Natural killer cell (primary cell): ENCODE data around the gene RYR2. TPM values are rescaled to one million over a fixed set of nuclear protein-coding genes. Genes with fewer than 3 reads are reported as not detected.

ENCODE experiments used
- ATAC-seq, 3 donors: fragments of 150-1000 bp in 2 of 3; fragments of 200-7000 bp in 1 of 3; cut with Tn5 transposase; 1 replicate in 1 of 3; 2 replicates in 2 of 3; pipeline ENCODE4 v1.10.0; 2021; ENCODE audit warnings: mild to moderate bottlenecking in 2 of 3, moderate library complexity in 2 of 3
- DNase-seq, 2 donors: peaks; one replicate each; pipeline versions ENCODE4 v3.0.0 to v3.0.0-alpha.2; 2013 to 2021; ENCODE audit warnings: mixed read lengths in 1 of 2
- H3K27ac ChIP-seq: one replicate; pipeline ENCODE4 v1.5.1; 2013; ENCODE audit warnings: mild to moderate bottlenecking, low read length
- H3K27me3 ChIP-seq: one replicate; pipeline ENCODE4 v1.6.1; 2013; ENCODE audit warnings: low read length; ENCODE audit not compliant: control insufficient read depth, insufficient read depth
- H3K36me3 ChIP-seq: one replicate; pipeline ENCODE4 v1.6.1; 2013; ENCODE audit warnings: low read length; ENCODE audit not compliant: control insufficient read depth, insufficient read depth
- H3K4me1 ChIP-seq: one replicate; pipeline ENCODE4 v1.6.1; 2013; ENCODE audit warnings: low read length; ENCODE audit not compliant: control insufficient read depth, insufficient read depth
- H3K4me3 ChIP-seq: one replicate; pipeline ENCODE4 v1.5.1; 2013; ENCODE audit warnings: low read length
- H3K9me3 ChIP-seq: one replicate; pipeline ENCODE4 v1.6.1; 2013; ENCODE audit warnings: low read length; ENCODE audit not compliant: control insufficient read depth, insufficient read depth
- H3K27ac Mint-ChIP-seq, 2 donors: one replicate each; pipeline ENCODE4 v1.8.0; 2022; ENCODE audit warnings: mild to moderate bottlenecking in 2 of 2, mixed read lengths in 2 of 2, moderate library complexity in 1 of 2
- H3K27me3 Mint-ChIP-seq, 2 donors: one replicate each; pipeline ENCODE4 v1.8.0; 2022; ENCODE audit warnings: low read depth in 2 of 2, mixed read lengths in 2 of 2
- H3K36me3 Mint-ChIP-seq: one replicate; pipeline ENCODE4 v1.8.0; 2022; ENCODE audit warnings: mixed read lengths
- H3K4me1 Mint-ChIP-seq, 2 donors: one replicate each; pipeline ENCODE4 v1.8.0; 2022; ENCODE audit warnings: mixed read lengths in 2 of 2
- H3K4me3 Mint-ChIP-seq: one replicate; pipeline ENCODE4 v1.8.0; 2022; ENCODE audit warnings: mild to moderate bottlenecking, moderate library complexity, mixed read lengths
- H3K9me3 Mint-ChIP-seq, 2 donors: one replicate each; pipeline ENCODE4 v1.8.0; 2022; ENCODE audit warnings: mixed read lengths in 2 of 2
- CTCF ChIP-seq: fragments of 200-600 bp; IDR thresholded peaks from one replicate; pipeline ENCODE4 v1.8.0; 2022; ENCODE audit warnings: antibody characterized with exemption
- WGBS: methylation state at CpG from one replicate; pipeline ENCODE4 v1.1.7; 2013; ENCODE audit warnings: missing lambda C conversion rate; ENCODE audit not compliant: insufficient coverage; 5-methylcytosine and 5-hydroxymethylcytosine counted together
- intact Hi-C: fragments of 100-400 bp; cut with micrococcal nuclease; formaldehyde crosslinking; loops from one replicate; pipeline ENCODE4 v1.14.2; 2022
- total RNA-seq, 4 donors: library from RNA; stranded (reverse); fragments of 120-200 nt in 1 of 4; gene quantifications; one replicate each; pipeline versions ENCODE4 v1.2.3 to v1.2.4, GENCODE V29; 2013 to 2022

The RYR2 gene
- total RNA-seq, 3 donors from 2014 or later (not counting 1 experiment from before 2014, with no cell fraction given) = 0.13 to 1.2 (median 0.38) TPM

GRCh38 chr1:237711281-237711680, 669.3 kb downstream of the RYR2 start:
- intact Hi-C loops = no loop called here

GRCh38 chr1:237712082-237712481, 670.1 kb downstream of the RYR2 start:
- H3K4me3 Mint-ChIP-seq = no peak overlapping the region
- no peaks in the 10 kb centered on the region for H3K36me3 Mint-ChIP-seq
- DNase-seq (no peak), ATAC-seq (no peak)
- H3K27ac Mint-ChIP-seq = no peak overlapping the region
- TF ChIP-seq CTCF = no peak
- H3K36me3 ChIP-seq = no peaks in the 10 kb centered on the region
- H3K9me3 Mint-ChIP-seq = no peaks in the 10 kb centered on the region
- no peaks in the 10 kb centered on the region for H3K27me3 ChIP-seq
- WGBS = 70% methylated on average over 5 of the region's 6 CpGs
- intact Hi-C loops = no loop called here
- H3K4me3 ChIP-seq = no peak overlapping the region
- H3K27me3 Mint-ChIP-seq = no peaks in the 10 kb centered on the region
- H3K4me1 ChIP-seq = no peaks in the 10 kb centered on the region
- no peaks in the 10 kb centered on the region for H3K4me1 Mint-ChIP-seq
- H3K27ac ChIP-seq = no peak overlapping the region
- no peaks in the 10 kb centered on the region for H3K9me3 ChIP-seq

More at GRCh38 chr1:237711281-237711680, 669.3 kb downstream of the RYR2 start:
- Histone ChIP-seq H3K4me3 (no peak overlapping the region), H3K27me3 (no peaks in the 10 kb centered on the region), H3K36me3 (no peaks in the 10 kb centered on the region), H3K27ac (no peak overlapping the region), H3K9me3 (no peaks in the 10 kb centered on the region), H3K4me1 (no peaks in the 10 kb centered on the region)
- DNase-seq (no peak), ATAC-seq (no peak)
- H3K4me3 Mint-ChIP-seq = no peak overlapping the region
- H3K9me3 Mint-ChIP-seq = peaks cover 0 to under 1% of the 10 kb centered on the region in 2 donors
- H3K36me3 Mint-ChIP-seq = no peaks in the 10 kb centered on the region
- no peak for TF ChIP-seq CTCF
- peaks cover 4 to 7% of the 10 kb centered on the region in 2 donors for H3K27me3 Mint-ChIP-seq
- H3K4me1 Mint-ChIP-seq = no peaks in the 10 kb centered on the region
- no peak overlapping the region for H3K27ac Mint-ChIP-seq
- WGBS = 86% methylated on average over 3 of the region's 3 CpGs

GRCh38 chr1:237712586-237713157, 670.7 kb downstream of the RYR2 start:
- Mint-ChIP-seq H3K9me3 (no peaks in the 10 kb centered on the region), H3K4me3 (no peak overlapping the region), H3K4me1 (no peaks in the 10 kb centered on the region), H3K27me3 (no peaks in the 10 kb centered on the region), H3K27ac (no peak overlapping the region), H3K36me3 (no peaks in the 10 kb centered on the region)
- WGBS = 83% methylated on average over 5 of the region's 5 CpGs
- Histone ChIP-seq H3K27me3 (no peaks in the 10 kb centered on the region), H3K4me3 (no peak overlapping the region), H3K9me3 (no peaks in the 10 kb centered on the region), H3K4me1 (no peaks in the 10 kb centered on the region), H3K36me3 (no peaks in the 10 kb centered on the region), H3K27ac (no peak overlapping the region)
- intact Hi-C loops = no loop called here
- no peak for TF ChIP-seq CTCF
- ATAC-seq = no peak
- DNase-seq = no peak

- no peak for ATAC-seq
- TF ChIP-seq CTCF = no peak
- Histone ChIP-seq H3K27me3 (no peaks in the 10 kb centered on the region), H3K4me3 (no peak overlapping the region), H3K36me3 (no peaks in the 10 kb centered on the region), H3K4me1 (no peaks in the 10 kb centered on the region), H3K27ac (no peak overlapping the region), H3K9me3 (no peaks in the 10 kb centered on the region)
- no peaks in the 10 kb centered on the region for H3K4me1 Mint-ChIP-seq
- no peaks in the 10 kb centered on the region for H3K36me3 Mint-ChIP-seq
- whole genome bisulfite sequencing = 80% methylated on average over 1 of the region's 1 CpG
- H3K27me3 Mint-ChIP-seq = no peaks in the 10 kb centered on the region
- DNase-seq = no peak
- H3K4me3 Mint-ChIP-seq = no peak overlapping the region
- intact Hi-C loops = no loop called here
- no peak overlapping the region for H3K27ac Mint-ChIP-seq
- H3K9me3 Mint-ChIP-seq = no peaks in the 10 kb centered on the region
Measured at GRCh38 chr1:237713916-237714315, 671.9 kb downstream of the RYR2 start.
